OCI-LY7 (cell line): ENCODE results near the gene SIN3B. TPM values are rescaled to one million over a fixed set of nuclear protein-coding genes. Genes with fewer than 3 reads are reported as not detected.

ENCODE experiments used
- BruUV-seq: library from RNA; stranded (reverse); fragments of 400-500 nt; replicated peaks from 2 replicates; lab custom pipeline; 2021; lab: Mats Ljungman, UMichigan
- CTCF ChIA-PET: fragments of 300-600 bp; sonication (Branson Sonifier 250); formaldehyde crosslinking; loops from one replicate; lab custom pipeline; 2022; ENCODE audit warnings: antibody characterized with exemption; ENCODE audit not compliant: unreplicated experiment; lab: Charles Lee
- POLR2A ChIA-PET: fragments of 300-600 bp; sonication (Branson Sonifier 250); formaldehyde crosslinking; loops from one replicate; lab custom pipeline; 2022; ENCODE audit warnings: antibody characterized with exemption; lab: Charles Lee
- DNase-seq: peaks from one replicate; pipeline ENCODE4 v3.0.0-alpha.2; 2015; ENCODE audit warnings: low spot score
- H2AFZ ChIP-seq: fragments of 200-600 bp; sonication (generic), shearing (Covaris generic); 2 replicates; pipeline ENCODE4 v1.6.1; 2014; ENCODE audit warnings: mild to moderate bottlenecking, antibody characterized with exemption, low read length, moderate library complexity
- H3K27ac ChIP-seq: fragments of 200-600 bp; sonication (generic); 2 replicates; pipeline ENCODE4 v1.5.1; 2014; ENCODE audit warnings: mixed run types, low read depth, mild to moderate bottlenecking, moderate library complexity, low read length, inconsistent platforms; ENCODE audit not compliant: poor library complexity, severe bottlenecking
- H3K36me3 ChIP-seq: fragments of 200-600 bp; sonication (generic); 2 replicates; pipeline ENCODE4 v1.6.1; 2014; ENCODE audit warnings: mild to moderate bottlenecking, antibody characterized with exemption, low read length, moderate library complexity, mixed read lengths; ENCODE audit not compliant: insufficient read depth
- H3K4me1 ChIP-seq: fragments of 200-600 bp; sonication (generic); 2 replicates; pipeline ENCODE4 v1.5.1; 2014; ENCODE audit warnings: mild to moderate bottlenecking, low read length; ENCODE audit not compliant: insufficient read depth, poor library complexity, severe bottlenecking
- H3K4me2 ChIP-seq: fragments of 200-600 bp; sonication (generic); 2 replicates; pipeline ENCODE4 v1.6.1; 2014; ENCODE audit warnings: mild to moderate bottlenecking, low read length
- H3K4me3 ChIP-seq: fragments of 200-600 bp; sonication (generic); 2 replicates; pipeline ENCODE4 v1.5.1; 2014; ENCODE audit warnings: mild to moderate bottlenecking, low read depth, low read length; ENCODE audit not compliant: poor library complexity, severe bottlenecking
- H3K79me2 ChIP-seq: fragments of 200-600 bp; sonication (generic); 2 replicates; pipeline ENCODE4 v1.6.1; 2016; ENCODE audit warnings: low read depth, mild to moderate bottlenecking, low read length, moderate library complexity, mixed read lengths; ENCODE audit not compliant: insufficient read depth
- H3K9me2 ChIP-seq: fragments of 200-600 bp; sonication (generic); 2 replicates; pipeline ENCODE4 v1.6.1; 2016; ENCODE audit warnings: mild to moderate bottlenecking, low read length, mixed read lengths; ENCODE audit not compliant: insufficient read depth
- H3K9me3 ChIP-seq: fragments of 200-600 bp; sonication (generic); 2 replicates; pipeline ENCODE4 v1.6.1; 2014; ENCODE audit warnings: mild to moderate bottlenecking, mixed run types, low read length, mixed read lengths
- H4K20me1 ChIP-seq: fragments of 200-600 bp; sonication (generic); 2 replicates; pipeline ENCODE4 v1.6.1; 2014; ENCODE audit warnings: mild to moderate bottlenecking, antibody characterized with exemption, low read length, moderate library complexity, mixed read lengths; ENCODE audit not compliant: insufficient read depth
- EZH2phosphoT487 ChIP-seq: fragments of 200-600 bp; sonication (generic); IDR thresholded peaks from 2 replicates; pipeline ENCODE4 v1.6.1; 2018; ENCODE audit warnings: low read depth, borderline replicate concordance, mild to moderate bottlenecking, mixed run types, antibody characterized with exemption, low read length, moderate library complexity, mixed read lengths
- intact Hi-C: fragments of 100-400 bp; cut with micrococcal nuclease; formaldehyde crosslinking; loops from one replicate; pipeline ENCODE4 v1.10.0; 2022; ENCODE audit not compliant: unreplicated experiment
- total RNA-seq, 2 experiments: library from RNA; depleted of rRNA in 1 of 2; stranded (reverse); fragments of >200 nt in 1 of 2; shearing (Covaris generic) in 1 of 2; gene quantifications; 2 replicates each; pipeline ENCODE4 v1.2.3, GENCODE V29; 2014 to 2022
- TF ChIP-seq, protein P1 (sequence below): fragments of 200-600 bp; sonication (generic); conservative IDR thresholded peaks from 2 replicates; pipeline ENCODE4 v1.5.1; 2014; ENCODE audit warnings: mild to moderate bottlenecking, antibody characterized with exemption, low read length, moderate library complexity, mixed read lengths

The SIN3B gene
- total RNA-seq, 2 experiments from 2014 or later = 19.4 to 45.4 TPM

DNA sequence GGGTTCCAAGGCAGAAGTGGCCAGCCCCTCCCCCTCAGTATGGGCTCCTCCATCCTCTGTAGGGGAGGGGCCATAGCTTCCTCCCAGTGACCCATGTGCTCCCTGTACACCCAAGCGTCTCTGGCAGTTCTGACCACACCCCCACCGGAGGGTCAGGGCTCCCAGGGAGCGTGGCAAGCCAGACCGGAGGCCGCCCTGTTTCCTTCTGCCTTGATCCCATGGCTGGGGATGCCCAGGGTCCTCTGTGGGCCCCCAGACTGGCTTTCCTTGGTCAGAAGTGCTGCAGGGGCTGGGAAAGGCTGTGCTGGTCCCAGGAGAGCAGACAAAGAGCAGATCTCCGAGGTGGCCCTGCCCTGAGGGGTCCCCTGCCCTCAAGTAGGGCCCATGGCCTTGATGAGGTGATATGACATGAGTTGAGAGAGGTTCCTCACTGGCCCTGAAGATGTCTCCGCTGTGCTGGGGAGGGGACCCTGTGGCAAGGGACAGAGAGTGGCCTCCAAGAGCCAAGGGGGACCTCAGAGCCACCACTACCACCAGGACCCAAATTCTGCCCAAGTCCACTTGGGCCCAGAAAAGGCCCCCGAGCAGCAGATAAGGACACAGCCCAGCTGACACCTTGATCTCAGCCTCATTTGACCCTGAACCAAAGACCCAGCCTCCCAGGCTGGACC lies 51.8 kb downstream of the SIN3B start:
- no TSS peak for BruUV-seq
- H2AFZ ChIP-seq = no peak overlapping the region
- H3K9me2 ChIP-seq = no peaks in the 10 kb centered on the region
- intact Hi-C loops = no loop called here
- no peak overlapping the region for H3K4me2 ChIP-seq
- H3K9me3 ChIP-seq = peaks cover 11% of the 10 kb centered on the region; the same call in 1 of the 2 replicates
- H3K4me1 ChIP-seq = peaks cover 4% of the 10 kb centered on the region
- no peak for DNase-seq
- CTCF ChIA-PET = no interaction called here
- H3K36me3 ChIP-seq = peaks cover 39% of the 10 kb centered on the region
- no peak overlapping the region for H3K27ac ChIP-seq
- no peak overlapping the region for H3K4me3 ChIP-seq
- no peak for TF ChIP-seq EZH2phosphoT487
- POLR2A ChIA-PET = no interaction called here
- H4K20me1 ChIP-seq = no peaks in the 10 kb centered on the region
- no peaks in the 10 kb centered on the region for H3K79me2 ChIP-seq

DNA sequence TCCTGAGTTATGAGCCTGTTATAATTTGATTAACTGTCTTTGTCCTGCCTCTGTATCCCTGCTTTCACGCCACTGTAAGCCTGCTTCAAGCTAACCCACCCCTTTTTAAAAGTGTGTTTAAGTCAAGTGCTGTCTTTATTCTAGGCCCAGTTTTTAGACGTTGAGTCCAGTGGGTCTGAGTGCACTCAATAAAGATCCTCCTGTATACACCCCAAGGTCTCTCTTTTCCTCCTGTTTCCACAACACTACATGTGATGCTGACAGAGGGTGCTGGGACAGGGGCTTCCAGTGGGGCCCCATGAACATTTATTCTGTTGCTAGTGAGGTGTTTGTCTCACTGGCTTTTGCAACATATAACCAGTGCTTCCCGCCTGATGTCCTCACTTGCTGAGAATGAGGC lies 52.9 kb downstream of the SIN3B start:
- TF ChIP-seq EZH2phosphoT487 = no peak
- TF ChIP-seq, protein P1, sequence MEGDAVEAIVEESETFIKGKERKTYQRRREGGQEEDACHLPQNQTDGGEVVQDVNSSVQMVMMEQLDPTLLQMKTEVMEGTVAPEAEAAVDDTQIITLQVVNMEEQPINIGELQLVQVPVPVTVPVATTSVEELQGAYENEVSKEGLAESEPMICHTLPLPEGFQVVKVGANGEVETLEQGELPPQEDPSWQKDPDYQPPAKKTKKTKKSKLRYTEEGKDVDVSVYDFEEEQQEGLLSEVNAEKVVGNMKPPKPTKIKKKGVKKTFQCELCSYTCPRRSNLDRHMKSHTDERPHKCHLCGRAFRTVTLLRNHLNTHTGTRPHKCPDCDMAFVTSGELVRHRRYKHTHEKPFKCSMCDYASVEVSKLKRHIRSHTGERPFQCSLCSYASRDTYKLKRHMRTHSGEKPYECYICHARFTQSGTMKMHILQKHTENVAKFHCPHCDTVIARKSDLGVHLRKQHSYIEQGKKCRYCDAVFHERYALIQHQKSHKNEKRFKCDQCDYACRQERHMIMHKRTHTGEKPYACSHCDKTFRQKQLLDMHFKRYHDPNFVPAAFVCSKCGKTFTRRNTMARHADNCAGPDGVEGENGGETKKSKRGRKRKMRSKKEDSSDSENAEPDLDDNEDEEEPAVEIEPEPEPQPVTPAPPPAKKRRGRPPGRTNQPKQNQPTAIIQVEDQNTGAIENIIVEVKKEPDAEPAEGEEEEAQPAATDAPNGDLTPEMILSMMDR = no peak
- Histone ChIP-seq H3K4me3 (no peak overlapping the region), H3K9me2 (no peaks in the 10 kb centered on the region), H3K4me2 (no peak overlapping the region), H3K79me2 (no peaks in the 10 kb centered on the region), H2AFZ (no peak overlapping the region), H3K9me3 (peaks cover 11% of the 10 kb centered on the region; the same call in 1 of the 2 replicates), H3K36me3 (peaks cover 28% of the 10 kb centered on the region), H3K4me1 (no peaks in the 10 kb centered on the region), H3K27ac (no peak overlapping the region), H4K20me1 (no peaks in the 10 kb centered on the region)
- ChIA-PET CTCF (no interaction called here), POLR2A (no interaction called here)
- BruUV-seq = no TSS peak
- intact Hi-C loops = no loop called here
- DNase-seq = no peak

DNA sequence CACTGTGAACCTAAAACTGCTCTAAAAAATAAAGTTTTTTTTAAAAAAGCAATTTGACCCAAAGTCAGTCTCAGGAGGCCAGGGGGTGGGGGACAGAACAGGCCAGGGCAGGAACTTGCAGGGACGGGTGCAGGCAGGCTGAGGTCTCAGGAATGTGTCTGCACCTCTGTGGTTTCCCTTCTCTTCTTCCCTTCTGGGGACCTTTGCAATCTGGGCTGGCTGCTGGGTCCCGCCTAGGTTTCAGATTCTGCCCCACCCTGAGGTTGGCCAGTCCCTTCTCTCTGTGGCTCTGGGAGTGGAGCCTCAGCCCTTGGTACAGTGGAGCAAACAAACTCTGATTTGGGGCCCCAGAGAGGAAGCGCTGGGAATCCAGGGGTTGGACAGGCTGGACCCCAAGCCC lies 54.3 kb downstream of the SIN3B start:
- no peak overlapping the region for H2AFZ ChIP-seq
- H3K4me2 ChIP-seq = no peak overlapping the region
- H4K20me1 ChIP-seq = no peaks in the 10 kb centered on the region
- BruUV-seq = no TSS peak
- CTCF ChIA-PET = no interaction called here
- no peak overlapping the region for H3K4me3 ChIP-seq
- POLR2A ChIA-PET = no interaction called here
- no peak overlapping the region for H3K27ac ChIP-seq
- intact Hi-C loops = no loop called here
- peaks cover 21% of the 10 kb centered on the region for H3K36me3 ChIP-seq
- DNase-seq = no peak
- no peak for TF ChIP-seq EZH2phosphoT487
- TF ChIP-seq, protein P1 = no peak
- H3K79me2 ChIP-seq = no peaks in the 10 kb centered on the region
- no peaks in the 10 kb centered on the region for H3K4me1 ChIP-seq
- no peaks in the 10 kb centered on the region for H3K9me2 ChIP-seq
- peaks cover 11% of the 10 kb centered on the region; the same call in 1 of the 2 replicates for H3K9me3 ChIP-seq
